Endothelial cell of umbilical vein (primary cell): ENCODE results near the gene CAPN8. TPM values are rescaled to one million over a fixed set of nuclear protein-coding genes. Genes with fewer than 3 reads are reported as not detected.

Source experiments
- BruUV-seq: library from RNA; stranded (reverse); fragments of 400-500 nt; replicated peaks from 2 replicates; lab custom pipeline; 2021; lab: Mats Ljungman, UMichigan
- CTCF ChIA-PET: fragments of 300-600, 350-600 bp; sonication (Branson Sonifier 250); formaldehyde crosslinking; loops from one replicate; lab custom pipeline; 2021; ENCODE audit warnings: antibody characterized with exemption, inconsistent platforms; lab: Charles Lee
- POLR2A ChIA-PET: fragments of 300-600, 350-600 bp; sonication (Branson Sonifier 250); formaldehyde crosslinking; loops from one replicate; lab custom pipeline; 2021; ENCODE audit warnings: antibody characterized with exemption, inconsistent platforms; lab: Charles Lee
- DNase-seq: peaks from one replicate; pipeline ENCODE4 v3.0.0-alpha.2; 2011; ENCODE audit warnings: low read depth, low spot score
- FAIRE-seq: peaks from 2 replicates; lab custom pipeline; 2011; peaks lifted over from hg19 to GRCh38; lab: Jason Lieb, UNC
- H2AFZ ChIP-seq: 2 replicates; pipeline ENCODE4 v1.6.0; 2012; ENCODE audit warnings: low read depth, low read length, control low read depth, inconsistent platforms
- H3K27ac ChIP-seq: 2 replicates; pipeline ENCODE4 v1.5.1; 2011; ENCODE audit warnings: low read depth, mild to moderate bottlenecking, control low read depth, low read length, moderate library complexity; ENCODE audit not compliant: insufficient read depth
- H3K27me3 ChIP-seq, 2 experiments: 2 replicates each; pipeline versions ENCODE4 v1.6.0 to v1.6.1; 2011; ENCODE audit warnings: low read length in 2 of 2, mixed read lengths in 1 of 2; ENCODE audit not compliant: control insufficient read depth in 2 of 2, insufficient read depth in 2 of 2
- H3K36me3 ChIP-seq, 2 experiments: 2 replicates in 1 of 2; 3 replicates in 1 of 2; pipeline ENCODE4 v1.5.1; 2011; ENCODE audit warnings: low read length in 2 of 2, mild to moderate bottlenecking in 1 of 2, moderate library complexity in 1 of 2; ENCODE audit not compliant: control insufficient read depth in 2 of 2, insufficient read depth in 2 of 2; ENCODE audit errors: extremely low read depth in 1 of 2
- H3K4me1 ChIP-seq: 3 replicates; pipeline ENCODE4 v1.5.1; 2011; ENCODE audit warnings: mild to moderate bottlenecking, low read length; ENCODE audit not compliant: control insufficient read depth, insufficient read depth; ENCODE audit errors: extremely low read depth
- H3K4me2 ChIP-seq: 2 replicates; pipeline ENCODE4 v1.6.1; 2011; ENCODE audit warnings: low read length, control low read depth, mixed read lengths; ENCODE audit not compliant: insufficient read depth
- H3K4me3 ChIP-seq, 3 experiments: fragments of 200-600 bp in 1 of 3; sonication (generic), shearing (Covaris generic) in 1 of 3; replicated peaks in 1 of 3; 2 replicates each; pipeline ENCODE4 v1.5.1; 2011 to 2016; ENCODE audit warnings: control low read depth in 3 of 3, low read length in 3 of 3, mild to moderate bottlenecking in 2 of 3, inconsistent platforms in 1 of 3, low read depth in 1 of 3, moderate library complexity in 1 of 3; ENCODE audit not compliant: insufficient read depth in 1 of 3
- H3K79me2 ChIP-seq: 2 replicates; pipeline ENCODE4 v1.6.0; 2012; ENCODE audit warnings: low read length, inconsistent platforms; ENCODE audit not compliant: control insufficient read depth, insufficient read depth
- H3K9ac ChIP-seq: replicated peaks from 2 replicates; pipeline ENCODE3; 2011; ENCODE audit warnings: low read length, control low read depth; ENCODE audit not compliant: insufficient read depth; ENCODE audit errors: extremely low read depth
- H3K9me1 ChIP-seq: replicated peaks from 3 replicates; pipeline ENCODE4 v1.6.0; 2011; ENCODE audit warnings: mild to moderate bottlenecking, low read length; ENCODE audit not compliant: control insufficient read depth, insufficient read depth; ENCODE audit errors: extremely low read depth
- H3K9me3 ChIP-seq: replicated peaks from 2 replicates; pipeline ENCODE4 v1.5.1; 2012; ENCODE audit warnings: low read length, inconsistent platforms; ENCODE audit not compliant: control insufficient read depth, insufficient read depth
- H4K20me1 ChIP-seq: replicated peaks from 2 replicates; pipeline ENCODE3; 2011; ENCODE audit warnings: mild to moderate bottlenecking, low read length; ENCODE audit not compliant: control insufficient read depth, insufficient read depth; ENCODE audit errors: extremely low read depth
- EZH2 ChIP-seq: IDR thresholded peaks from 2 replicates; pipeline ENCODE4 v1.6.1; 2012; ENCODE audit warnings: borderline replicate concordance, low read depth, mild to moderate bottlenecking, moderate library complexity, low read length, inconsistent platforms; ENCODE audit not compliant: severe bottlenecking
- GATA2 ChIP-seq: IDR thresholded peaks from 2 replicates; pipeline ENCODE4 v1.7.0; 2011; ENCODE audit warnings: low read depth, mild to moderate bottlenecking, moderate library complexity, mixed read lengths, low read length; ENCODE audit not compliant: insufficient read length, insufficient read depth
- JUN ChIP-seq: IDR thresholded peaks from 2 replicates; pipeline ENCODE4 v1.6.1; 2011; ENCODE audit warnings: borderline replicate concordance, low read depth; ENCODE audit not compliant: insufficient read length, insufficient read depth
- POLR2AphosphoS5 ChIP-seq: IDR thresholded peaks from 2 replicates; pipeline ENCODE4 v1.6.1; 2012; ENCODE audit warnings: low read depth, mild to moderate bottlenecking, control low read depth, low read length, moderate library complexity; ENCODE audit not compliant: insufficient read depth
- dilution Hi-C: fragments of 300-500 bp; cut with MboI; formaldehyde crosslinking; loops from one replicate; pipeline ENCODE4 v1.15.0; 2019; ENCODE audit warnings: low sequenced_read_pairs; ENCODE audit not compliant: extremely low pct_ligation_motif_present
- intact Hi-C: fragments of 100-400 bp; cut with micrococcal nuclease; formaldehyde crosslinking; loops from one replicate; pipeline ENCODE4 v1.10.0; 2022
- polyA plus RNA-seq, 4 experiments: library from polyadenylated mRNA; depleted of rRNA in 3 of 4; stranded (reverse) in 3 of 4; unstranded in 1 of 4; fragments of >200 nt; gene quantifications; 2 replicates each; pipeline versions ENCODE4 v1.2.1 to v1.2.3, GENCODE V29; 2011 to 2012; ENCODE audit warnings: missing spikeins in 1 of 4
- total RNA-seq: library from RNA; stranded (reverse); gene quantifications from 2 replicates; pipeline ENCODE4 v1.2.3, GENCODE V29; 2021

CAPN8 gene
- total and polyA plus RNA-seq, 2 donors (not counting 3 experiments of a cell fraction or from before 2014, with no cell fraction given) = not detected

DNA sequence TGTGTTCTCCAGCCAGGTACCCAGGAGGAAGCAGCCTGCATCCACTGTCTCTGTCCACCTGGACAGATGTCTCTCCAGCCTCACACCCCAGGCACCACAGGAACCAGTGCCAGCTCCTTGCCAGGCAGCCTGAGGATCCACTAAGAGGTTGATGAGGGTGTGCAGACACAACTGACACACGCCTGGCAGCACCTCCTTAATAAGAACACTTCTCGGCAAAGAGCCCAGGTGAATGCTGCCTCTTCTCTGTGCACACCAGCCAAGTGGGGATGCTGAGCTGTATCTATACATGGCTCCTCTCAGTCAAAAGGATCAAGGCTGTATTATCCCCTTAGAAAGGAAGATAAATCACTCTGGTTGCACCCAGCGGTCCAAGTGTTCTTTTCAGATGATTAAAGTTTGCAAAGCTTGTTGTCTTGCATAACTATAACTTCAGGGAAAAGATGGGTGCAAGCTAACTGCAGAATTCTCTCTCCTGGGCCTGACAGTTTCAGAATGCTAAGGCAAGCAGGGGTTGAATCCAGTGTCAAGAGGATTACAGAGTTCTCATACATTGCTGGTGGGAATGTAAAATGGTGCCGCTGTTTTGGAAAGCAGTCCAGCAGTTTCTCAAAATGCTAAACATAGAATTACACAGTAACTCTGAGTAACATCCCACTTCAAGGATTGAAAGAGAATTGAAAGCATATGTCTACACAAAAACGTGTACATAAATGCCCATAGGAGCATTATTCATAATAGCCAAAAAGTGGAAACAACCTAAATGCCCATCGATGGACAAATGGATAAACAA lies 3.7 kb upstream of the CAPN8 start:
- Histone ChIP-seq H3K79me2 (no peaks in the 10 kb centered on the region), H3K9ac (no peak overlapping the region), H3K4me2 (no peak overlapping the region), H3K9me3 (no peaks in the 10 kb centered on the region), H3K4me3 (no peak overlapping the region), H3K4me1 (no peaks in the 10 kb centered on the region), H2AFZ (no peak overlapping the region), H4K20me1 (no peaks in the 10 kb centered on the region), H3K27ac (no peak overlapping the region), H3K36me3 (no peaks in the 10 kb centered on the region), H3K27me3 (no peaks in the 10 kb centered on the region), H3K9me1 (no peaks in the 10 kb centered on the region)
- CTCF ChIA-PET = no interaction called here
- BruUV-seq = no TSS peak
- dilution Hi-C loops (no loop called here), intact Hi-C loops (no loop called here)
- TF ChIP-seq JUN (no peak), EZH2 (no peak)
- POLR2A ChIA-PET = no interaction called here
- no peak for FAIRE-seq
- DNase-seq = no peak

DNA sequence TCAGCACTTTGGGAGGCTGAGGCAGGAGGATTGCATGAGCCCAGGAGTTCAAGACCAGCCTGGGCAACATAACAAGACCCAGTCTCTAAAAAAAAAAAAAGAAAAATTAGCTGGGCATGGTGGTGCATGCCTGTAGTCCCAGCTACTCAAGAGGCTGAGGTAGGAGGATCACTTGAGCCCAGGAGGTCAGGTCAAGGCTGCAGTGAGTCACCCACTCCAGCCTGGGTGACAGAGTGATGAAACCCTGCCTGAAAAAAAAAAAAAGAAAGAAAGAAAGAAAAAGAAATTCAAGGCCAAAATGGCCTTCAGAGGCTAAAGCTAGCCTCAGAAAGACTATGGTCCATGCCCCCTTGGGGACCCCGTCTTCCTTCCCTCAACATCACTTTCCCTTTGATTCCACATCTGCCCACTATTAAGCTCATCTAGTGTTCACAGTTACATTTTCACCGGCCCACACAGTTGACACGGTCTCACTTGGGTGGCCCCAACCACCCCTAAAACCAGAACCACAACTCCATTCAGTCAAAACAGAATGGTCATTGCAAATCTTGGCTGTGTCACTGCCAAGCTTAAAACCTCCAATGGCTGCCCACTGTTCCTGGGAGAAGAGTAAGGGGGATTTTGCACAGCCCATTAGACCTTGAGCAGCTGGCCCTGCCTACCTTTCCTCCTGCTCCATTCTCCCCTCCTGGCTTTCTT lies 2.1 kb upstream of the CAPN8 start:
- Histone ChIP-seq H3K9me3 (no peaks in the 10 kb centered on the region), H3K9me1 (no peaks in the 10 kb centered on the region), H3K9ac (no peak overlapping the region), H4K20me1 (no peaks in the 10 kb centered on the region), H3K4me1 (no peaks in the 10 kb centered on the region), H3K79me2 (no peaks in the 10 kb centered on the region), H3K4me2 (no peak overlapping the region), H2AFZ (no peak overlapping the region), H3K27me3 (no peaks in the 10 kb centered on the region), H3K4me3 (no peak overlapping the region), H3K27ac (no peak overlapping the region), H3K36me3 (no peaks in the 10 kb centered on the region)
- dilution Hi-C loops (no loop called here), intact Hi-C loops (no loop called here)
- CTCF ChIA-PET = interaction anchor here (1.0 to 1.6 kb wide), 2 partner anchors 111 to 538 kb away, joined by 3 to 8 read pairs; no protein-coding TSS in a partner anchor
- FAIRE-seq (no peak), DNase-seq (no peak)
- BruUV-seq = no TSS peak
- TF ChIP-seq GATA2 (no peak), POLR2AphosphoS5 (no peak)
- POLR2A ChIA-PET = interaction anchor here (0.7 kb wide), 1 partner anchor 17 kb away, joined by 4 read pairs; no protein-coding TSS in a partner anchor
